GM19035 (cell line): ENCODE data around the gene IWS1.
"Not testable (repeated sequence)": the region's sequence is repeated elsewhere in the genome, so short reads cannot be mapped to it uniquely, and the experiment has no call there.

Source experiments
- ATAC-seq: cut with Tn5 transposase; IDR thresholded peaks from one replicate; pipeline ENCODE4 v1.9.1; 2021; ENCODE audit not compliant: unreplicated experiment

The IWS1 gene

DNA sequence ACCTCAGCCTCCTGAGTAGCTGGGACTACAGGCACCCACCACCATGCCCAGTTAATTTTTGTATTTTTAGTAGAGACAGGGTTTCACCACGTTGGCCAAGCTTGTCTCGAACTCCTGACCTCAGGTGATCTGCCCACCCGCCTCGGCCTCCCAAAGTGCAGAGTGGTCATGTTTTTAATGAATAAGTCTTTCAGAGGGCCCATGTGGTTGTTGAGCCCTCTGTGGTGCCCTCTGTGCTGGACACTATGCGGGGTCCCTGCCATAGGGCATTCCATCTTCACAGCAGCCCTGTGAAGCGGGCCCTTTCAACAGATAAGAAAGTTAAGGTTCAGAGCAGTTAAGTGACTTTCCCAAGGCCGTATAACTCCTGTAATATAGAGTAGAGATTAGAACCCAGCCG, 35.1 kb upstream of the IWS1 start:
- no peak for ATAC-seq

DNA sequence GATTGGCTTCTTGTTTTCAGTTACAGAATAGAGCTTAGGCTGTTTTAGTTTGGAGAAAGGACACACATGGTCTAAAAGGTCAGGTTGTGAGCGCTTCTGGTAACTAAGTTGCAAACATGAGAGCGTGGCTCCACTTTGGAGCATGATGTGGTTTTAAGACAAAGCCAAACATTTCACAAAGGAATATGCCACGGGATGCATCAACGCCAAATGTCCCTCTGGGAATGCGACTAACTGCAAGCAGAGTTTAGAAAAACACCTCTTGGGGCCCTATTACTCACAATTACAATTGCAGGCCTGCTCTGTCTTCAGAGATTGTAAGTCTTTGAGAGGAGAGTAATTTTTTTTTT, 34.6 kb upstream of the IWS1 start:
- ATAC-seq = no peak

GRCh38 chr2:127560201-127560930, 34.1 kb upstream of the IWS1 start:
- no peak for ATAC-seq

DNA sequence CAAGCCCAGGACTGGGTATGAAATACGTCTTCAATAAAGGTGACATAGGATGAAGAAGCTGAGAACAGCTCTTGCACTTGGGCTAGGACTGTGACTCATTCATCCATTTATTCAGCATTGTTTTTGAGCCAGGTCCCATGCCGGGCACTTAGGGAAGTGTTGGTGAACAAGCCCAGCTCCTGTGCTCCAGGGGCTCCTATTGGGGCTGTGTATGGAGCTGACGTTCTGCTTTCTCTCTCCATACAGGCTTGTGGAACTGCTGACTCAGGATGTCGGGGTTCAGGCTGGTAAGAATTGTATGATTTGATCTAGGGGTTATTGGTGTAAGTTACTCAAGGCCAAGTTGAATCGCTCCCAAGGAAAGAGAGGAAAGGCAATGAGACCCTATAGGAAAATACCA, 33.2 kb upstream of the IWS1 start:
- ATAC-seq = no peak

DNA sequence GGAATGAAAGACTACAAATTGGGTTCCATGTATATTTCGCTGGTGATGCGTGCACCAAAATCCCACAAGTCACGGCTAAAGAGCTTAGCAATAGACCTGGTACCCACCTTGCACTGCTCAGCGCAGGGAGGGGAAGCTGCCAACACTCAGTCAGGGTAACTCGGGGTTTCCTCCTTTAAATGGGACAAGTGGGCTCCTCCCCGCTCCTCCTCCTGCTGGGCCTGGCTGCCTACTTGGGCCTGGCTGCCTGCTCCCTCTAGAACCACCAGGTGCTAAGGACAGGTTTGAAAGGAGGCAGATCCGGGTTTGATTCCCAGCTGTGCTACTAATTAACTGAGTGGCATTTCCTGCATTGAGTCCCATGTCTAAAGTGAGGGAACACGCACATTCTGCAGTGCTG, 32.6 kb upstream of the IWS1 start:
- no peak for ATAC-seq

DNA sequence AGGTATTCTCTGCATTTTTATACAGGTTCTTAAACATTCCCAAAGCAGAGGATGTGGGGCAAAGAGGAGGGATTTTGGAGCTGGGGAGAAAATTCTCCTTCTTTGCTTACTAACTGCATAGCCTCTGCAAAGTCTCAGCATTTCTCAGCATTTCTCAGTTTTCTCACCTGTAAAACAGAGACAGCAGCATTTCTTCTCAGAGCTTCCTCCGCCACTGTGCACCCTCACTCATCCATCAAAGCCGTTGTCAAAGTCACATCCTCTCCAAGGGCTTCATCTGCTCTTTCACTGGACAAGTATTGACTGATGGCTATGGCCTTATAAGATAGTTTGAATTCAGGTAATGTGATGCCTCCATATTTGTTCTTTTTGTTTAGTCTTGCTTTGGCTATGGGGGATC, 26.6 kb upstream of the IWS1 start:
- no peak for ATAC-seq

GRCh38 chr2:127552336-127552735, 26.0 kb upstream of the IWS1 start:
- no peak for ATAC-seq

DNA sequence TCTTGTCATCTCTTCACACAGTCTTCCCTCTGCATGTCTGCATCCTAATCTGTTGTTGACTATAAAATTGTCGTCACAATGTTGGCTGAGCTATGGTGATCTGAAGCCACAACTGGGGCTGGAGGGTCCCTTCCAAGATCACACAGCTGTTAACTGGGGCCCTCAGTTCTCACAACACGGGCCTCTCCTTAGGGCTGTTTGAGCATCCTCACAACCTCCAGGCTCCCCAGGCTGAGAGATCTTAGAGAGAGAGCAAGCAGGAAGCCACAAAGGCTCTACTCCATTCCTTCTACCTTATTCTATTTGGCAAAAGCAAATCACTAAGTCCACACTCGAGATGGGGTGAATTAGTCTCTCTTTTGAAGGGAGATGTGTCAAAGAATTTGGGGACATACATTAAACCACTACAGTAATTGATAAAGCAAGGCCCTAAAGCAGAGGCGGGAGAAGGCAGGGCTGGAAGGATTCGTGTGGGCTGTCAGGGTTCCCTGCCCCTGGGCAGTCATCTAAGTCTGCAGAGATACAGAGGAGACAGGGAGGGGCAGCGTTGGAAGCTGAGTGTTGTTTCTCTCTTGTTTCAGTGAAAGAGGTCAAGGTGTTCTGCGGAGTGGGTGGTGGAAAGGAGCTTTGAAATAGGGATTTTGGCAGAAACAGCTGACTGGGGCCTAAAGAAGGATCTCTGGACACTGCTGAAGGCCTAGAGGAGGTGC, 25.1 kb upstream of the IWS1 start:
- no peak for ATAC-seq

DNA sequence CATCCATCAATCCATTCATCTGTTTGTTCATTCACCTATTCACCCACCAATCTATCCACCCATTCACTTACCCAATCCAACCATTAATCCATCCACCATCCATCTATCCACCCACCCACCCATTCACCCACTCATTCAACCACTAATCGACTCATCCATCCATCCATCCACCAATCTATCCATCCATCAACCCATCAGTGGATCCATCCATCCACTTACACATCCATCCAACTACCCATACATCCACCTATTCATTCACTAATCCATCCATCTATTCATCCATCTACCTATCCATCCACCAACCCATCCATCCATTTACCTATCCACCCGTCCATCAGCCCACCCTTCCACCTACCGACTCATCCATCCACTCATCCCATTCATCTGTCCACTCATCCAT, 20.5 kb upstream of the IWS1 start:
- ATAC-seq = no peak

DNA sequence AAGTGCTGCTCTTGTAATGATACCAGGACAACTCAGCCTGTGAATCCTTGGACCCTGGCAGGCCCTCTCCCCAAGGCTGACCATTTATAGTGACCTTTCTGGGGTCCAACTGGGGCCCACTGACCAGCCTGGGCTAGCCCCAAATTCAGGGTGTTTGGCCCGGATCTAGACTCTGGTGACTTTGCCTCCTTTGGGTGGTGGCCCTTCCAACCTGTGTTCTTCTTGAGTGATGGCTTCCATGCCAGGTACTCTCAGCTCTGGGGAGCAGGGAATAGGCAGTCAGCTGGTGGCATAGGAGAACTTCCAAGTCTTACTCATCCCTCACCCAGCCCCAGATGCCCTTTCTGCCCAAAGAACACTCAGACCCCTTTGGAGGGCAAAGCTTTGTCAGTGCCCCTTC, 19.5 kb upstream of the IWS1 start:
- ATAC-seq = no peak

GRCh38 chr2:127545189-127545588, 18.9 kb upstream of the IWS1 start:
- no peak for ATAC-seq

GRCh38 chr2:127543013-127543501, 16.8 kb upstream of the IWS1 start:
- ATAC-seq = not testable (repeated sequence)

- no peak for ATAC-seq
Measured at GRCh38 chr2:127542231-127542630, 15.9 kb upstream of the IWS1 start.

DNA sequence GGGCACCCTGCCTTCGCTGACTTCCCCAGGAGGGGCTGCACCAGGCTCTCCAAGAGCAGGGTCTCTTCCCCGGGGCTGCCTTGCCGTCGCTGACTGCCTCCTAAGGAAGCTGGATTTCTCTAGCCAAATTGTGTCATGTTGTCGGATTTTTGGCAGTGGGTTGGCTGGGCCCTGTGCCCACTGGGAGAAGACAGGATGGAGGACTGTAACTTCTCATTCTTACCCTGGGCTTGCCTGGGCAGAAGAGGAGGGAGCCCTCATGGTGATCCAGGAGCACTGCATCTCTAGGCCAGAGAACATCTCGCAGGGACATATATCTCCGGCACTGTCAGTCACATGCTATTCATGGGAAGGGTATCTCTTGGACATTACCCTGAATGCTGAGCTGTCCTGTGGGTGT, 15.5 kb upstream of the IWS1 start:
- no peak for ATAC-seq

DNA sequence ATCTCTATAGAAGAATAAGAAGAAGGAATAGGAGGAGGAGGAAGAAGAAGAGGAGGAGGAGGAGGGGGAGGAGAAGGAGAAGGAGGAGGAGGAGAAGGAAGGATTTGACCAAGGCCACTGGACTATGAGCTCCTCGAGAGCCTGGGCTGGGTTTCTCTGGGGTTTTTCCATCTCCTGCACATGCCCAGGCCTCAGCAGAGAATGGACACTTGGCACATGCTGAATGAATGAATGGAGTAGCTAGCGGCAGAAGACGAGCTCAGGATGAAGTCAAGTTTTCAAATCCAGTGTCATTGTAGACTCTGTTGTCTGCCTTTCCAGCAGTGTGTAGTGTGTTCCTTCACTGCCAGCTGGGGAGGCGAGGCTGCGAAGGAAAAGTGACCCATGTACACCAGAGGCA, 11.4 kb upstream of the IWS1 start:
- ATAC-seq = no peak

- no peak for ATAC-seq
Measured at GRCh38 chr2:127536707-127537541, 10.6 kb upstream of the IWS1 start.

DNA sequence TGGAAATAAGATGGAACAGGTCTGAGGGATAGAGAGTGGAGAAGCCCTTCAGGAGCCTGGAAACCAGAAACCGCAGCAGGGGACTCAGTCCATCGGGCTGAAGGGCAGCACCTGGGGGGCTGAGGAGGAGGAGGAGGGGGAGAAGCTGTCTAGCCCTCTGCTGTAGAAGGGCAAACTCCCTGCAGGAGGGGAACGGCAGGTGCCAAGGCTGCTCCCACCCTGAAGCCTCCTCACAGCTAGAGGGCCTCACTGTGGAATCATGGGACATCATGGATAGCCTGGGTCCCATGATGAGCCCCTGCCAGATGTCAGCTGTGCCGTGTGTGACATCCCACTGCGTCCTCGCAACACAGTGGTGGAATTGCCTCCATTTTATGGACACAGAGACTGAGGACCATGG, 9.6 kb upstream of the IWS1 start:
- ATAC-seq = no peak

DNA sequence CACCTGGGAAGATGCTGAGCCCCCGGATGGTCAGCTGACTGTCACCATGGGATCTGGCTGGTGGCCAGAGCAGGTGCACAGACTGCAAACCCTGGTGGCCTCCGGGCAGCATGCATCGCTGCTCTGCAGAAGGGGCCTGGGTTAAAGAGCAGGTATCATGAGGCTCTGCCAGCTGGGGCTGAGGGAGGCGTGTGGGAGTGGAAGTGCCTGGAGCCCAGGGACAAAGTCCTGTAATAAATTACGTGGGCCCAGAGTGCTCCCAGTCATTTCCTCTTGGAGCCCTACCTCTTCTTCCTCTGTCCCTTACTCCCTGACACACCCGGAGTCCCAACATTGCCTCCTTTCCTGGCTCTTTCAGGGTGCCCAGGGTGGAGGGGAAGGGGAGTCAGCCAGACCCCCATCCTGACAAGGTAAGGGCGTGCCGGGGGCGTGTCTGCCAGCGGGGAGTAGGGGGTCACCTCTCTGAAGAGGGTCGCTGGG, 9.2 kb upstream of the IWS1 start, which contains the start of gene MYO7B:
TSS of gene MYO7B (plus strand) at position 262 of the 480 bp plus-strand sequence. CDS start 24,040 bp downstream, outside the sequence.
- ATAC-seq = no peak

- no peak for ATAC-seq
Measured at GRCh38 chr2:127532296-127532695, 6.0 kb upstream of the IWS1 start.

DNA sequence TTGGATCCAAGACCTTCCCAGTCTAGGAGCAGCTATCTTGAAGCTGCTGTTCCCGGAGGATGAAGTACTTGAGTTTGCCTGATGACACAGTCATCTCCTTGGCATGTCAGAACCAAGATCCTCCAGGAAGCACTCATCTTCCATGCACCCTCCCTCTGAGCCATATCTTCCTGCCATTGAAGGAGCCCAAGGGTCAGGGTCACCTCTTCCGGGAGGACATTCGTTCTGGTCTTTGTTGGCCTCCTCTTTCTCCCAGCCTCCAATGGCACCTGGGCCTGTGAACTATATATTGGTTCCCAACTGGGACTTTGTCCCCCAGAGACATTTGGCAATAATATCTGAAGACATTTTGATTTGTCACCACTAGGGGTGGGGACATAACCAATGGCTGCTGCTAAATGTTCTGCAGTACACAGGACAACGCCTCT, 4.9 kb upstream of the IWS1 start:
- ATAC-seq = no peak
